Endothelial cell of umbilical vein (primary cell): ENCODE results near the gene PPP2R5A. TPM values are rescaled to one million over a fixed set of nuclear protein-coding genes. Genes with fewer than 3 reads are reported as not detected.

ENCODE experiments used
- BruUV-seq: library from RNA; stranded (reverse); fragments of 400-500 nt; replicated peaks from 2 replicates; lab custom pipeline; 2021; lab: Mats Ljungman, UMichigan
- CTCF ChIA-PET: fragments of 300-600, 350-600 bp; sonication (Branson Sonifier 250); formaldehyde crosslinking; loops from one replicate; lab custom pipeline; 2021; ENCODE audit warnings: antibody characterized with exemption, inconsistent platforms; lab: Charles Lee
- POLR2A ChIA-PET: fragments of 300-600, 350-600 bp; sonication (Branson Sonifier 250); formaldehyde crosslinking; loops from one replicate; lab custom pipeline; 2021; ENCODE audit warnings: antibody characterized with exemption, inconsistent platforms; lab: Charles Lee
- DNase-seq: peaks from one replicate; pipeline ENCODE4 v3.0.0-alpha.2; 2011; ENCODE audit warnings: low read depth, low spot score
- FAIRE-seq: peaks from 2 replicates; lab custom pipeline; 2011; peaks lifted over from hg19 to GRCh38; lab: Jason Lieb, UNC
- H2AFZ ChIP-seq: 2 replicates; pipeline ENCODE4 v1.6.0; 2012; ENCODE audit warnings: low read depth, low read length, control low read depth, inconsistent platforms
- H3K27ac ChIP-seq: 2 replicates; pipeline ENCODE4 v1.5.1; 2011; ENCODE audit warnings: low read depth, mild to moderate bottlenecking, control low read depth, low read length, moderate library complexity; ENCODE audit not compliant: insufficient read depth
- H3K27me3 ChIP-seq, 2 experiments: 2 replicates each; pipeline versions ENCODE4 v1.6.0 to v1.6.1; 2011; ENCODE audit warnings: low read length in 2 of 2, mixed read lengths in 1 of 2; ENCODE audit not compliant: control insufficient read depth in 2 of 2, insufficient read depth in 2 of 2
- H3K36me3 ChIP-seq, 2 experiments: 2 replicates in 1 of 2; 3 replicates in 1 of 2; pipeline ENCODE4 v1.5.1; 2011; ENCODE audit warnings: low read length in 2 of 2, mild to moderate bottlenecking in 1 of 2, moderate library complexity in 1 of 2; ENCODE audit not compliant: control insufficient read depth in 2 of 2, insufficient read depth in 2 of 2; ENCODE audit errors: extremely low read depth in 1 of 2
- H3K4me1 ChIP-seq: 3 replicates; pipeline ENCODE4 v1.5.1; 2011; ENCODE audit warnings: mild to moderate bottlenecking, low read length; ENCODE audit not compliant: control insufficient read depth, insufficient read depth; ENCODE audit errors: extremely low read depth
- H3K4me2 ChIP-seq: 2 replicates; pipeline ENCODE4 v1.6.1; 2011; ENCODE audit warnings: low read length, control low read depth, mixed read lengths; ENCODE audit not compliant: insufficient read depth
- H3K4me3 ChIP-seq, 3 experiments: fragments of 200-600 bp in 1 of 3; sonication (generic), shearing (Covaris generic) in 1 of 3; replicated peaks in 1 of 3; 2 replicates each; pipeline ENCODE4 v1.5.1; 2011 to 2016; ENCODE audit warnings: control low read depth in 3 of 3, low read length in 3 of 3, mild to moderate bottlenecking in 2 of 3, inconsistent platforms in 1 of 3, low read depth in 1 of 3, moderate library complexity in 1 of 3; ENCODE audit not compliant: insufficient read depth in 1 of 3
- H3K79me2 ChIP-seq: 2 replicates; pipeline ENCODE4 v1.6.0; 2012; ENCODE audit warnings: low read length, inconsistent platforms; ENCODE audit not compliant: control insufficient read depth, insufficient read depth
- H3K9ac ChIP-seq: replicated peaks from 2 replicates; pipeline ENCODE3; 2011; ENCODE audit warnings: low read length, control low read depth; ENCODE audit not compliant: insufficient read depth; ENCODE audit errors: extremely low read depth
- H3K9me1 ChIP-seq: replicated peaks from 3 replicates; pipeline ENCODE4 v1.6.0; 2011; ENCODE audit warnings: mild to moderate bottlenecking, low read length; ENCODE audit not compliant: control insufficient read depth, insufficient read depth; ENCODE audit errors: extremely low read depth
- H3K9me3 ChIP-seq: replicated peaks from 2 replicates; pipeline ENCODE4 v1.5.1; 2012; ENCODE audit warnings: low read length, inconsistent platforms; ENCODE audit not compliant: control insufficient read depth, insufficient read depth
- H4K20me1 ChIP-seq: replicated peaks from 2 replicates; pipeline ENCODE3; 2011; ENCODE audit warnings: mild to moderate bottlenecking, low read length; ENCODE audit not compliant: control insufficient read depth, insufficient read depth; ENCODE audit errors: extremely low read depth
- EZH2 ChIP-seq: IDR thresholded peaks from 2 replicates; pipeline ENCODE4 v1.6.1; 2012; ENCODE audit warnings: borderline replicate concordance, low read depth, mild to moderate bottlenecking, moderate library complexity, low read length, inconsistent platforms; ENCODE audit not compliant: severe bottlenecking
- FOS ChIP-seq: IDR thresholded peaks from 2 replicates; pipeline ENCODE4 v1.6.1; 2011; ENCODE audit warnings: mild to moderate bottlenecking, low read length, moderate library complexity, borderline replicate concordance; ENCODE audit not compliant: insufficient read depth
- dilution Hi-C: fragments of 300-500 bp; cut with MboI; formaldehyde crosslinking; loops from one replicate; pipeline ENCODE4 v1.15.0; 2019; ENCODE audit warnings: low sequenced_read_pairs; ENCODE audit not compliant: extremely low pct_ligation_motif_present
- intact Hi-C: fragments of 100-400 bp; cut with micrococcal nuclease; formaldehyde crosslinking; loops from one replicate; pipeline ENCODE4 v1.10.0; 2022
- polyA plus RNA-seq, 4 experiments: library from polyadenylated mRNA; depleted of rRNA in 3 of 4; stranded (reverse) in 3 of 4; unstranded in 1 of 4; fragments of >200 nt; gene quantifications; 2 replicates each; pipeline versions ENCODE4 v1.2.1 to v1.2.3, GENCODE V29; 2011 to 2012; ENCODE audit warnings: missing spikeins in 1 of 4
- total RNA-seq: library from RNA; stranded (reverse); gene quantifications from 2 replicates; pipeline ENCODE4 v1.2.3, GENCODE V29; 2021
- TF ChIP-seq, protein P1 (sequence below), 2 donors: IDR thresholded peaks; 1 replicate in 1 of 2; 2 replicates in 1 of 2; pipeline ENCODE4 v1.5.1; 2011; ENCODE audit warnings: low read length in 2 of 2, mild to moderate bottlenecking in 2 of 2, moderate library complexity in 2 of 2, control low read depth in 1 of 2, inconsistent platforms in 1 of 2, low read depth in 1 of 2; ENCODE audit not compliant: insufficient read depth in 1 of 2; ENCODE audit errors: extremely low read depth in 1 of 2

PPP2R5A gene
- total and polyA plus RNA-seq, 2 donors (not counting 3 experiments of a cell fraction or from before 2014, with no cell fraction given), result 11.9 to 34.5 TPM

GRCh38 chr1:212368073-212368484 lies 82.9 kb downstream of the PPP2R5A start:
- Histone ChIP-seq H3K9ac (no peak overlapping the region), H3K4me3 (no peak overlapping the region), H3K9me3 (no peaks in the 10 kb centered on the region), H3K27me3 (no peaks in the 10 kb centered on the region), H2AFZ (no peak overlapping the region), H3K79me2 (no peaks in the 10 kb centered on the region), H3K4me1 (no peaks in the 10 kb centered on the region), H3K9me1 (no peaks in the 10 kb centered on the region), H3K36me3 (peaks cover 0 to 10% of the 10 kb centered on the region in 2 experiments), H3K4me2 (no peak overlapping the region), H3K27ac (no peak overlapping the region), H4K20me1 (no peaks in the 10 kb centered on the region)
- FAIRE-seq (peak; percentile 92), DNase-seq (peak; percentile 68)
- no peak for TF ChIP-seq FOS
- TF ChIP-seq, protein P1, sequence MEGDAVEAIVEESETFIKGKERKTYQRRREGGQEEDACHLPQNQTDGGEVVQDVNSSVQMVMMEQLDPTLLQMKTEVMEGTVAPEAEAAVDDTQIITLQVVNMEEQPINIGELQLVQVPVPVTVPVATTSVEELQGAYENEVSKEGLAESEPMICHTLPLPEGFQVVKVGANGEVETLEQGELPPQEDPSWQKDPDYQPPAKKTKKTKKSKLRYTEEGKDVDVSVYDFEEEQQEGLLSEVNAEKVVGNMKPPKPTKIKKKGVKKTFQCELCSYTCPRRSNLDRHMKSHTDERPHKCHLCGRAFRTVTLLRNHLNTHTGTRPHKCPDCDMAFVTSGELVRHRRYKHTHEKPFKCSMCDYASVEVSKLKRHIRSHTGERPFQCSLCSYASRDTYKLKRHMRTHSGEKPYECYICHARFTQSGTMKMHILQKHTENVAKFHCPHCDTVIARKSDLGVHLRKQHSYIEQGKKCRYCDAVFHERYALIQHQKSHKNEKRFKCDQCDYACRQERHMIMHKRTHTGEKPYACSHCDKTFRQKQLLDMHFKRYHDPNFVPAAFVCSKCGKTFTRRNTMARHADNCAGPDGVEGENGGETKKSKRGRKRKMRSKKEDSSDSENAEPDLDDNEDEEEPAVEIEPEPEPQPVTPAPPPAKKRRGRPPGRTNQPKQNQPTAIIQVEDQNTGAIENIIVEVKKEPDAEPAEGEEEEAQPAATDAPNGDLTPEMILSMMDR (IDR thresholded peaks at IDR 0.05; ENCODE audit: extremely low read depth in 1 of 2, insufficient read depth in 1 of 2, low read depth in 1 of 2, low read length in 2 of 2), result peak; percentile 77 to 78
- TF ChIP-seq EZH2, result no peak
- intact Hi-C loops, result loop anchor here (1.0 to 5.0 kb wide), 8 partner anchors 83 to 686 kb away; partner anchors contain the start of genes DTL, INTS7 and PPP2R5A
- dilution Hi-C loops, result no loop called here
- ChIA-PET CTCF (interaction anchor here (0.8 to 6.6 kb wide), 19 partner anchors 9 to 687 kb away, joined by 3 to 148 read pairs (median 5); partner anchors contain the start of genes DTL and INTS7), POLR2A (interaction anchor here (1.0 kb wide), 1 partner anchor 81 kb away, joined by 3 read pairs; no protein-coding TSS in a partner anchor)
- no TSS peak for BruUV-seq

DNA sequence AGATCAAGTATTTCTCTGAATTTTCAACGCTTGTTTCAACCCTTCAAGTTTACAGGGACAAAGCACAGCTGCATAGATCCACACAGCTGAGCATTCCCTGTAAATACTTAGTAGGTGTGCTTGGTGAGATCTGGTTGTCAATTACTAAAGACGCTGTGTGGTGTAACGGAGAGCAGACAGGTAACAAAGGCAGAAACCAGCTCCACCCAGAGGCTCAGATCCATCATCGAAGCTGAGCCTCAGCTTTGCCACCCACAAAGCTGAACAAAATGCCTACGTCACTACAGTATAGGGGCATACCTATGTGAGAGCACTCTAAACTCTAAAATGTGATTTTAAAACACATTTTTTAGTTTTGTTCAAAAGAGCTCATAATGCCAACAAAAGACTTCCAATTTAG lies 90.8 kb downstream of the PPP2R5A start:
- POLR2A ChIA-PET, result no interaction called here
- FAIRE-seq, result no peak
- no peaks in the 10 kb centered on the region for H3K9me1 ChIP-seq
- no peak for DNase-seq
- H3K79me2 ChIP-seq, result no peaks in the 10 kb centered on the region
- no peaks in the 10 kb centered on the region for H3K27me3 ChIP-seq
- dilution Hi-C loops (no loop called here), intact Hi-C loops (no loop called here)
- H4K20me1 ChIP-seq, result no peaks in the 10 kb centered on the region
- peaks cover 0 to 9% of the 10 kb centered on the region in 2 experiments for H3K36me3 ChIP-seq
- H3K4me3 ChIP-seq, result no peak overlapping the region
- H3K9ac ChIP-seq, result no peak overlapping the region
- H2AFZ ChIP-seq, result no peak overlapping the region
- BruUV-seq, result no TSS peak
- no peaks in the 10 kb centered on the region for H3K4me1 ChIP-seq
- TF ChIP-seq FOS, result no peak
- CTCF ChIA-PET, result interaction anchor here (1.7 to 4.5 kb wide), 3 partner anchors 9 to 305 kb away, joined by 8 to 24 read pairs (median 15); no protein-coding TSS in a partner anchor
- no peak overlapping the region for H3K27ac ChIP-seq
- no peak overlapping the region for H3K4me2 ChIP-seq
- no peaks in the 10 kb centered on the region for H3K9me3 ChIP-seq
